ENCODE results near the gene CDC123.
"Not testable (repeated sequence)": the region's sequence is repeated elsewhere in the genome, so short reads cannot be mapped to it uniquely, and the experiment has no call there.

The CDC123 gene

DNA sequence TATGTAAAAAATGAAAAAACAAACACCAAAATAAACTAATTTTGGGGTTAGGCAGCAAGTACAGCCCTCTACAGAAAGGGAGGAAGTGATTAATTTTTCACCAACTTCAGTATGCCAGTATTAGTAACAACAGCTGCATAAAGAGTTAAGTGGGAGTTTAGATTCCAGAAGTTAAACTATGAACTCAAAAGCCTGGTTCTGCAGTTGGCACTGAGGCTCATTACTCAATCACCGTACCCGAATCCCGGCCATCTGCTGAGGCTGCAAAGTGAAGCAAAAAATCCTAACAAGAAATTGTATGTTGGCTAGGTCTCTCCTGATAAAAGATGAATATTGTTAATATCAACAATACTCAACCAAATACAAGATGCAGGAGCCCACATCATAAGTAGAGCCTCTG lies 4.3 kb upstream of the CDC123 start:
- DNase-seq, result no peak

DNA sequence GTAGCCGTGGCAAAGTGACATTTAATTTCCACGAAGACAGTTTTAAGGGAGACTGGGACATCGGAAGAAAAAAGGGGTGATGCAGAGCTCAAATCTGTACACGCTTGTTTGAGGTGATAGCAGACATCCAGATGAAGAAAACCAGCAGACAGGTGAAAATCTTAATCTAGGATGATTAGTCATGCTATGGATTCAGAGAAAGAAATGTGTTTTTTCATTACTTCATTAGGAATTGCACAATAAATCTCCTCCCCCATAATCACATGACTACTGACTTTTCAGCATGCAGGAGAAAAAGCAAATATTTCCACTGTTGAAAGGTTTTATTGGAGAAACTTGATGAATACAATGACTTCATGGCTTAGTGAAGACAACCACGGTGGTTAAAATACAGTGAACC lies 2.8 kb upstream of the CDC123 start:
- no peak for DNase-seq

DNA sequence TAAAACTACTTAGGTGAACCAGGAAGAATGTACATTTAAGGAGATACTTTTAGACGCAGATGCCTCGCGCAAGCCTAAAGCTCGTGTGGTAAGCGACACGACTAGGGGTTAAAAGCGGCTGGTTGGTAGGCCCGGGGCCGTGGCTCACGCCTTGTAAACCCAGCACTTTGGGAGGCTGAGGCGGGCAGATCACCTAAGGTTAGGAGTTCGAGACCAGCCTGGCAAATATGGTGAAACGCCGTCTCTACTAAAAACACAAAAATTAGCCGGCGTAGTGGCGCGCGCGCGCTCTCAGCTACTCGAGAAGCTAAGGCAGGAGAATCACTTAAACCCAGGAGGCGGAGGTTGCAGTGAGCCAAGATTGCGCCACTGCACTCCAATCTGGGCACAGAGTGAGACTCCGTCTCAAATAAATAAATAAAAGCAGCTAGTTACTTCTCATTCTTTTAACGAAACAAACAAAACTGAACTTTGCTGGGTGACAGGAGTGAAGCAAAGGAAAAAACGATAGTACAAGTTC lies 1.2 kb upstream of the CDC123 start:
- DNase-seq, result peak; percentile 79

DNA sequence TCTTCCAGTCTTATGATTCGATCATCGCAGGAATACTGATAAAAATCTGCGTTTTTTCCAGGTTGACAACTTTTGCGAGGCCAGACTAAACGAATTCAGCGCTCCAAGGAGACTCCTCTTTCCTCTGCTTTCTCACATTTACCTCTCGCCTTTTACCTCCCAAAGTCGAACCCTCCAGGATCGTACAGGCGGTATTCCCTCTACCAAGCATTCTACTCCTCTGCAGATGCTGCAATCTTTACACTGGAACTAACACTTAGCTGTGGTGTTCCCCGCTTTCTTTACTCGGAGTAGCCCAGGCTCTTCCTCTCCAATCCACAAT lies 746 bp upstream of the CDC123 start:
- DNase-seq, result no peak

DNA sequence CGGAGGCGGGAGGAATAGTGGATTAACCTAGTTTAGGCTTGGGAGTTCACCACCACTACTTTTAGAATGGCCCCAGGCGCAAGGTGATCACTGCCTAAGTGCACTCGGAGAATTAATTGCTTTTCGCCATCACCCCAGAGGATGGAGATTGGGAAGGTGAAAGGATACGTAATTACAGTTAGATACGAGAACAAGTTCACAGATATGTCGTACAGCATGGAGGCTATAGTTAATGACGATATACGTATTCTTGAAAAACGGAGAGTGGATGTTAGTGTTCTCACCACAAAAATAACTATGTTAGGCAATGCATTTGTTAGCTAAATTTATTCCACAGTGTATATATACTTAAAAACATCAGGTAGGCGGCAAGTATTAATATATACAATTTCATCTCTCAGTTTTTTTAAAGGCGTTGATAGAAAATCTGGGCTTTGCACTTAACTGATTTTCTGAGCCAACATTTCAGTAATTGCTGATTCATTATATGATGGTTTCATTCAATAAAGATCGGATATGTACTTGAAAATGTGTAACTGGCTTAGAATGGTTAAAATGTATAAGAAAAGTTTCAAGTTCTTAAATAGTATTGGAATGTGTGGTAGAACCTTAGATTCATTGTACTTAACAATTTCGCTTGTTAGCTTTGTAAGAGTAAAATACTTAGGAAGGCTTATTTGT lies 683 bp downstream of the CDC123 start:
- DNase-seq, result no peak

DNA sequence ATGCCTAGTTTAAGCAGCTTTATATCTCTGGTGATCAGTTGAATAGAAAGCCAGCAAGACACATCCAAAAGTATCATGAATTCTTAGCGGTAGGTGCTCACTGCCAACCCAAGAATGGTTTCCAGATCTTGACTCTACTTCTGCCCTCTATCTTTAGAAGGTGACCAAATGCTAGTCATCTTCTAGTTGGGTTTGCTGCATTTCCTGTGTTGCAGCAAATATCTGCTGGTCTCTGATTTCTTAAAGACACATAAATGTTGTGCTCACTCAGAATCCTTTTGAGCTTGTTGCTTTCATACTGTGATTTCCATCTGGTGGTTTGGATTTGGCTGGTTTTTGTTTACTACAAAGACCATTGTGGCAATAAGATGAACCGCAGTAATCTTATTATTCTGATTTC lies 2.2 kb downstream of the CDC123 start:
- DNase-seq, result no peak

DNA sequence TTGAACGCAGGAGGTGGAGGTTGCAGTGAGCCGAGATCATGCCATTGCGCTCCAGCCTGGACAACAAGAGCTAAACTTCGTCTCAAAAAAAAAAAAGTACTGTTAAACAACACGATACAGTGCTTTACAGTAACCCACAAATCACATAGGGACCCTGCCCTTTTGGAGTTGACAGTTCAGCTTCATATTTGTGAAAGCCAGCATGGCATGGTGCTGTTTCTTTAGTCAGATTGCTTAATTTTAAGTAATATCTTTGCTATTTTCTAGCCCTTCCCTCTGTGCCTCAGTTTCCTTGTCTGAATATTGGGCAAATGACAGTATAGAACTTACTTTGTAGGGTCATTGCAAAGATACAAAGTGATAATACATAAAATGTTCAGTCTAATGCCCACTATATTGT lies 4.9 kb downstream of the CDC123 start:
- DNase-seq, result no peak

DNA sequence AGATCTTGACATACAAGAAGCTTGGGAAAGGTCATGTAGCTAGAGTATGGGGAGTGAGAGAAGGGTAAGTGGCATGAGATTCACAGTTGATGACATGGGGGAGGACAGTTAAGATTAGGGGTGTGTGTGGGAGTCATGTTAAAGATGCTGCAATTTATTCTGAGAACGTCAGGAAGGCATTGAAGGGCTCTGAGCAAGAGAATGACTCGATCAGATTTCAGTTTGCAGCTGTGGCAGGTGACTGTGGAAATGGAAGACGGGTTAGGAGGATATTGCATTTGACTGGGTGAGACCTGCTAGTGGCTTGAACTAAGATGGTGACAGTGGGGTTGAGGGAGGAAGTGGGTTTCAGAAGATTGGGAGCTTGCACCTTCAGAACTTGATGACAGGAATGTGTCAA lies 5.6 kb downstream of the CDC123 start:
- no peak for DNase-seq

DNA sequence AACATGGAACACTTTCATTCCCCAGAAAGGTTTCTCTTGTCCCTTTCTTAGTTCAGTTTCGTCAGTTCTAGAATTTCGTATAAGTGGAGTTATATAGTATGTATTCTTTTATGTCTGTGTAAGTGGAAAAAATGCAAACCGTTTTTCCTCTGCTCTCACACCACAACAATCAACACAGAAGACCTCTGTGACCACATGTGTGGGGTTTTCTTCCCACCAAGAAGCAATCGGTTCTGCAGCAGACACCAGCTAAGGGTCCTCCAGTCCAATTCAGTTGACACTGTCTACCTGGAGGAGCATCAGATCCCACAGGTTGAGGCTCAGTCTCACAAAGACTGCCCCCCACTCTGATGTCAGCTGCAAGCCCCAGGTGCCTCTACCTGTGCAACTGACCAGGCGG lies 6.2 kb downstream of the CDC123 start:
- DNase-seq, result no peak

DNA sequence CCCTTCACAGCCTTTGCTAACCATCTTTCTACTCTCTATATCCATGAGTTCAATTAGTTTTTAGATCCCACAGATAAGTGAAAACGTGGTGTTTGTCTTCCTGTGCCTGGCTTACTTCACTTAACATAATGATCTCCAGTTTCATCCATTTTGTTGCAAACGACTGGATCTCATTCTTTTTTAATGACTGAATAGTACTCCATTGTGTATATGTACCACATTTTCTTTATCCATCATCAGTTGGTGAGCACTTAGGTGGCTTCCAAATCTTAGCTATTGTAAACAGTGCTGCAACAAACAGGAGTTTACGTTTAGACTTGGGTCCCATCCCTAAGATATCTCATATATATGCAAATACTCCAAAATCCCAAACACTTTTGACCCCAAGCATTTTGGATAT lies 9.1 kb downstream of the CDC123 start:
- DNase-seq, result no peak

DNA sequence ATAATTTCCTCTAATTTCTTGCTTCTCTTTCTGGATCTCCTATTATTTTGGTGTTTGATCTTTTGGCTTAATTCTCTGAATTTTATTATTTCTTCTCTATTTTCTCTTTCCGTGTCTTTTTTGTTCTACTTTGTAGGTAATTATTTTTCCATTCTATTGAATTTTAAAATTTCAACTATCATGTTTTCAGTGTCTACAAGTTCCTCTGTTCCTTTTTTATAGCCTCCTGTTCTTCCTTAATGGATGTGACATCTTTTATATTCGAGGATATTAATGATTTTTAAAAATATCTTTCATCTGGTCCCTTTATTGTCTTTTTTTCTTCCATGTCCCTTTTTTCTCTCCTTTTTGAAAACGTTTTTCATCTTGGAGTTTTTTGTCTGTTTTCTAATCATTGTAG lies 11.1 kb downstream of the CDC123 start:
- DNase-seq, result no peak

DNA sequence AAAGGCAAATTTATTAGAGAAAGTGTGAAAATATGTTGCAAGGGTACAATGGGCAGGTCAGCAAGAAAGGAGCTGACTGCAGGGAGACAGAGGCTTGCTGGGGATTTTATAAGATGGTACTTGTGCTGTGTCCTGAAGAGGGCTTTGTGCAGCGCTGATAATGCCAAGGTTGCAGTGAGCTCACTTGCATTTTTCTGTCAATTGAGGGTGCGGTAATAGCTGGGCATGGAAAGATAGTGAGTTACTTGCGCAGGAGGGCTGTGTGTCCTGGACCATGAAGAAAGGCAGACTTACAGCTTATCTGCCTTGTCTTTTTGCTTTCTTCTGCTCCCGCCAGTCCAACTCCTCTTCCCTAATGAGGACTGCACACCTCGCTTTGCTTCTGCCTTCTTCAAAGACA lies 12.5 kb downstream of the CDC123 start:
- no peak for DNase-seq

DNA sequence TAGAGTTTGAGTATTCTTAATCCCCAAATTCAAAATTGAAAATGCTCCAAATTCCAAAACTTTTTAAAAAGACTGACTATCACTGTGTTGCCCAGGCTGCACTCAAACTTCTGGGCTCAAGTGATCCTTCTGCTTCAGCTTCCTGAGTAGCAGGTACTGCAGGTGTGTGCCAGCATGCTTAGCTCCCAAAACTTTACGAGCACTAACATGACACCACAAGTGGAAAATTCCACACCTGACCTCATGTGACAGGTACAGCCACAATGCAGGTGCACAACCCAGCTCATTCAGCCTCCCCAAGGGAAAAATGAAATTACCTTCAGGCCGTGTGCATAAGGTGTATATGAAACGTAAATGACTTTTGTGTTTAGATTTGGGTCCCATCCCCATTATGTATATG lies 16.5 kb downstream of the CDC123 start:
- DNase-seq, result no peak

DNA sequence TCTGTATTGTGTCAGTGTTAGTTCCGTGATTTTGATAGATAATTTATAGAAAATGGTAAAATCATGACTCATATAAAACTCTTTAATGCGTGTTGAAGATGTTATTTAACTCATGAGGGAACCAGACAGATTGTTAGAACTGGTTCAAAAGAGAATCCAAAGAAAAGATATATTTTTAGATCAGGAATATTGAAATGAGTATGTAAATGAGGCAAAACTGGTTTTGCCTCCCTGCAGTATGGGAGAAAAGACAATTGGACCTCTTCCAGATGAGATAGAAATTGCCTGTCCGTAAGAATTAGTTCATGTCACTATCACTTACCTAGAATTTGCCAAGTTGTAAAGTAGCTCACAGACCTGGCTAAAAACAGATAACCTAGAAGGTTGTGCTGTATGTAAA lies 17.6 kb downstream of the CDC123 start:
- no peak for DNase-seq

DNA sequence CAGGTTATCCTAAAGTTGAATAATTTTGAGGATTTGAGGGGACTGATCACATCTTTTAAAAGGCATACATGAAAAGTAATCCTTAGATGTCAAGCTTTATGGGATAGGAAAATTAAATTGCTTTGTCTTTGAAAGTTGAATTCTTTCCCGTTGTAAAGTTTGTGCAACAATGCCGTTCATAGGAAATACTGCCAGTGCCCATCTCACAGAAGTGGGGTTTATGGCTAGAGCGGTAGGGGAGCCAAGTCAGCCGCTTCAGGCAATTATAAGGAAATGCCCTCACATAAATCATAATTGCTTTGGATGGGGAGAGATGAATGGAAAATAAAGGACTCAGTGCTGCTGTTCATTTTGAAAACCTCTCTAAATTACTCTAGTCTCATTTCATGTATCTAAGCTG lies 18.1 kb downstream of the CDC123 start:
- no peak for DNase-seq

DNA sequence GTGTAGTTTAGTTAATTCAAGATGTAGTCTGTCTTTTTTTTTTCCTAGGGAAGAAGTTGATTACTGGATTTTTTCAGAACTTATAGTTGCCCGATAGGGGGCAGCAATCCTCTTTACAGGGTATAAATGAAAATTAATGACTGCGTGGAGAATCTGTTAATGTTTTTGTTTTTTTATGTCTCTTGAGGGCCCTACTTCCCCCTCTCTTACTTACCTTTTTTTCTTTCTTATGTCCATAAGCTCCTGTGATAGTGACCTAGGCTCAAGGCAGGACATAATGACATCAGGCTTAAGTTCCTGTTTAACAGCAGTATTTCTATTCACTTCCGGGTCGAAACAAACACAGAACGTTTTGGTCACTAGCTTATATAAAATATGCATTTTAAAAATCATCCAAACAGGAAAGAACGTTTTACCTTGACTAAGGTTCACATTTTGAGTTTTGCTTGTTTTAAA lies 18.8 kb downstream of the CDC123 start:
- no peak for DNase-seq

DNA sequence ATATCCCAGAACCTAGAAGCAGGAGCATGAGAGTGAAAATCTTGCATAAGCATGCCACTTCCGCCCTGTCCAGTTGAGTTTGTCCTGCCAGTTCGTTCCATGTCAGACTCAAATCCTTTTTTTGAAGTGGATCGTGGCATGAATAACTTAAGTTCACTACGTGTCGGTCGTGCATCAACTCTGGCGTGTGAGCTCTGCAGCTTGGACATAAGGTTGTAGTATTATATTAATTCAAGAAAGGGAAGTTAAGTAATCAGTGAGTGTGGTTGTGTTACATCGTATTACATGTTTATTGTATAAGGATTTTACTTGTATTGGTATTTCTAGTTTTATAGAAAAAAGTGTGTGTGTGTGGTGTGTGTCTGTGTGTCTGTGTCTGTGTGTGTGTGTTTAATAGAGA lies 23.0 kb downstream of the CDC123 start:
- no peak for DNase-seq

DNA sequence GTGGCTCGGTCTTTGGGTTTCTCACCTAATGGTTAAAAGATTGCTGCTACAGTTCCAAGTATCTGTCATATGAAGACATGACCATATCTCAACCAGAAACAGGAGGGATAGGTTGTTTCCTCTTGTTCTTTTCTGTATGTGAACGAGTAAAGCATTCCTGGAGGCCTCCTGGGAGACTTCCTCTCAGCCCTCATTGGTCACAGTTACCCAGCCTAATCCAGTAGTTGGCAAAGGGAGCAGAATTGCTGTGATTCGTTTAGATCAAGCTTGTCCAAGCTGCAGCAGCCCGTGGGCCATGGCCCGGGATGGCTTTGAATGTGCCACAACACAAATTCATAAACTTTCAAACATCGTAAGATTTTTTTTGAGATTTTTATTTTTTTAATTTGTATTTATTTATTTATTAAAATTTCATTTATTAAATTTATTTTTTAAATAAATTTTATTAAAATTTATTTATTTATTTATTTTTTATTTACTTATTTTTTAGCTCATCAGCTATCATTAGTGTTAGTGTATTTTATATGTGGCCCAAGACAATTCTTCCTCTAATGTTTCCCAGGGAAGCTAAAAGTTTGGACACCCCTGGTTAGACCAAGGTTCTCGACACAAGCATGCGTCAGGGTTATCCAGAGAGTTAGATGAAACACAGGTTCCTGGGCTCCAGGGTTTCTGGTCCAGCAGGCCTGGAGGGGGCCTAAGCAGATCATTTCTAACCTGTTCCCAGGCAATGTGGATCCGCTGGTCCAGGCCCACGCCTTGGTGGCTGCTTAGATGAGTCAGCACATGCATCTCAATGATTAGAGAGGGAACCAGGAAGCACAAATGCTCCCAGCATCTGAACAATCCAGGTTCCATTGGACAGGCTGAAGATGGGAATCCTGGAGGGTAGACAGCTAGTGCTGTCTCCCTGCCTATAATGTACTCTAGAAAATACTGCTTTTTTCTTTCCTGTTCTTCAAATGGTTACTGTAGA lies 25.6 kb downstream of the CDC123 start:
- no peak for DNase-seq

DNA sequence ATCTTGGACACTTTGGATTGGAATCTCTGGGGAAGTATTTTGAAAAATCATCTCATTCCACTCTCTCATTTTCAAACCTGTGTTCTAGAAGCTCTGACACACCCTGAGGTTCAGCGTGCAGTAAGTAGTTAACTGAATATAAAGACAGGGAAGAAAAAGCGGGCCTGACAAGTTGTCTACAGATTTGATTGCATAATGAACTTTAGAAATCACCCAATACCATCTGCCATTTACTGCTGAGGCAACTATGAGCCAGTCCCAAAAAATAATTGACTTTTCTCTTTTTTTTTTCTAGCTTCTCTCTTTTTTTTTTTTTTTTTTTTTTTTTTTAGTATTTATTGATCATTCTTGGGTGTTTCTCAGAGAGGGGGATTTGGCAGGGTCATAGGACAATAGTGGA lies 29.5 kb downstream of the CDC123 start:
- DNase-seq, result no peak

DNA sequence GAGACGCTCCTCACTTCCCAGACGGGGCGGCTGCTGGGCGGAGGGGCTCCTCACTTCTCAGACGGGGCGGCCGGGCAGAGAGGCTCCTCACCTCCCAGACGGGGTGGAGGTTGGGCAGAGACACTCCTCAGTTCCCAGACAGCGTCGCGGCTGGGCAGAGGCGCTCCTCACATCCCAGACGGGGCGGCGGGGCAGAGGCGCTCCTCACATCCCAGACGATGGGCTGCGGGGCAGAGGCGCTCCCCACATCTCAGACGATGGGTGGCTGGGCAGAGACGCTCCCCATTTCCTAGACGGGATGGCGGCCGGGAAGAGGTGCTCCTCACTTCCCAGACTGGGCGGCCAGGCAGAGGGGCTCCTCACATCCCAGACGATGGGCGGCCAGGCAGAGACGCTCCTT lies 30.4 kb downstream of the CDC123 start:
- DNase-seq, result not testable (repeated sequence)

DNA sequence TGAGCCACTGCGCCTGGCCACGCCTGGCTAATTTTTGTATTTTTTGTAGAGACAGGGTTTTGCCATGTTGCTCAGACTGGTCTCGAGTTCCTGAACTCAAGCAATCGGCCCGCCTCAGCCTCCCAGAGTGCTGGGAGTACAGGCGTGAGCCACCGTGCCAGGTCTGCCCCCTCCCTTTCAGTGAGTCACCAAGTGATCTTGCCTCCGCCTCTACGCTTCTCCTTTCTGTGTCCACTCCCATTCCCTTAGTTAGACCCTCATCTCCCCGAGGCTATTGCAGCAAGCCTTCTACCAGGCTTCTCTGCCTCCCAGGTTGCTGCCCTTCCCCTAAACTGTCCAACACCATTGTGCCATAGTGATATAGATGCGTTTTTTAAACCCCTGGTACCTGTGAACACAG lies 32.9 kb downstream of the CDC123 start:
- no peak for DNase-seq

DNA sequence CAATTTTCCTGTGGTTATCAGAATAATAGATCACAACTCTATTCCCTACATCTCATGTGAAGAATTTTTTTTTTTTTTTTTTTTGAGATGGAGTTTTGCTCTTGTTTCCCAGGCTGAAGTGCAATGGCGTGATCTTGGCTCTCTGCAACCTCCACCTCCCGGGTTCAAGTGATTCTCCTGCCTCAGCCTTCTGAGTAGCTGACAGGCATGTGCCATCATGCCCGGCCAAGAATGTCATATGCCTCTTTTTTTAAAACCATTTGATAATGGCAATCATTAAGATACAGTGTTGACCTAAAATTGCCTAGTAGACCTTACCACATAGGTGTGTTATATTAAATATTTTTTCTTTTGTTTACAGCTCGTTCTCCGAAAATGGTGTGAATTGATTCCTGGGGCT lies 38.7 kb downstream of the CDC123 start:
- DNase-seq, result not testable (repeated sequence)

DNA sequence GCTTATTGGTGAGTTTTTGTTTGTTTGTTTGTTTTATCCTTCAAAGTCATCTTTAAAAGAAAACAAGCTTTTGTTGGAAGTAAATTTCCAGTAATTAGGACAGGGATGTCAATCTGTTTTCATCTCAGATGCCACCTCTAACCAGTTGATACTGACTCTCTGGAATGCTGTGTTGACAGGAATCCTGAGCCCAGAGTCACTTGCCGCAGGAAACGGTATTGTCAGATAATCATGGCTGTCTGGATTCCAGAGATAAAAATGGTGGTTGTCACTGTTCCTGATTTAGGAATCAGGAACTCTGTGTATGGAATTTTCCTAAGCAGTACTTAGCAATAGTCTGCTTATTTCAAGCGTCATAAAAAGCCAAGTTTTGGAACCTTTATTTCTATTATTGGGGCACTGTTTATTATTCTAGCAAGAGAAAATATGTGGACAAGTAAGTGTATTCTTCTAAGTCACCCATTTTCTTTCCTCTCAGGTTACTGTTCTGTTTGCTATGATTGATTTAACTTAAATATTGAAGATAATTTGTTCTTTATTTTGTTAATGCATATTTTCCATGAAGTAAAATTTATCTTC lies 39.2 kb downstream of the CDC123 start:
- no peak for DNase-seq

DNA sequence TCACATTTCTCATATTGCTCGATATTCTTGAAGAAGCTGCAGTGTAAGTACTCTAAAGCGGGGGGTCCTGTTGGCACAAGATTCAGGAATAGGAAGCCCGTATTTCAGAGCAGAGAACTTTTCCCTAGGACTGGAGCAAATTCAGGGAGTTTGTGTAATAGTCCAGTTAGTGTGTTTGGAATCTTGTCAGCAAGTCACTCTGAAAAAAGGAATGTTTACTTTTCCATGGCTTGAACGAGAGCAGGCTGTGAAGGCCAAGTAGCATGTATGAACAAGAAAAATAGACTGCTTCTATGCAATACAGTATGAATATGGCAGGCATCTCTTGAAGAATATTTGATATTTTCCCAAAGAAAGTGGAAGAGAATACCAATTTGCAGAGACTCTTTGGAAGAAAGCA lies 39.8 kb downstream of the CDC123 start:
- no peak for DNase-seq

Measured in activated effector memory CD4-positive, alpha-beta T cell treated with anti-CD3 and anti-CD28 coated beads, Interleukin-2, amount 50 U/mL, for 16 hours (primary cell).